Lung (tissue), 12 donors: ENCODE measurements around the gene HGS. TPM values are rescaled to one million over a fixed set of nuclear protein-coding genes. Genes with fewer than 3 reads are reported as not detected.

Experiments used
- ATAC-seq: fragments of 200-7000 bp; cut with Tn5 transposase; one replicate; pipeline ENCODE4 v1.9.1; 2020; ENCODE audit warnings: moderate number of reproducible peaks; ENCODE audit not compliant: insufficient read depth, low FRiP score
- DNase-seq, 3 donors: peaks; one replicate each; pipeline ENCODE4 v3.0.0-alpha.2; 2013 to 2017
- H3K27ac ChIP-seq, 2 donors: one replicate each; pipeline ENCODE4 v1.5.1; 2013; ENCODE audit warnings: mild to moderate bottlenecking in 2 of 2, moderate library complexity in 2 of 2, control low read depth in 1 of 2, inconsistent platforms in 1 of 2, low read depth in 1 of 2, low read length in 1 of 2
- H3K27me3 ChIP-seq, 3 donors: one replicate each; pipeline ENCODE4 v1.5.1; 2013; ENCODE audit warnings: low read length in 2 of 3; ENCODE audit not compliant: control insufficient read depth in 3 of 3, insufficient read depth in 3 of 3
- H3K36me3 ChIP-seq, 4 donors: one replicate each; pipeline ENCODE4 v1.5.1; 2013; ENCODE audit warnings: low read length in 4 of 4, mild to moderate bottlenecking in 1 of 4, moderate library complexity in 1 of 4; ENCODE audit not compliant: control insufficient read depth in 4 of 4, insufficient read depth in 4 of 4
- H3K4me1 ChIP-seq, 5 donors: one replicate each; pipeline ENCODE4 v1.5.1; 2013; ENCODE audit warnings: low read length in 5 of 5, mild to moderate bottlenecking in 2 of 5, moderate library complexity in 1 of 5; ENCODE audit not compliant: control insufficient read depth in 5 of 5, insufficient read depth in 5 of 5
- H3K4me3 ChIP-seq: one replicate; pipeline ENCODE4 v1.5.1; 2013; ENCODE audit warnings: mild to moderate bottlenecking, control low read depth, moderate library complexity
- H3K9ac ChIP-seq, 2 donors: one replicate each; pipeline ENCODE4 v1.5.1; 2013; ENCODE audit warnings: low read length in 2 of 2, control low read depth in 1 of 2; ENCODE audit not compliant: insufficient read depth in 1 of 2
- H3K9me3 ChIP-seq, 4 donors: one replicate each; pipeline ENCODE4 v1.5.1; 2013; ENCODE audit warnings: low read length in 3 of 4, mild to moderate bottlenecking in 1 of 4, moderate library complexity in 1 of 4; ENCODE audit not compliant: control insufficient read depth in 4 of 4, insufficient read depth in 3 of 4
- CTCF ChIP-seq: IDR thresholded peaks from 2 replicates; pipeline ENCODE4 v1.5.1; 2012; ENCODE audit warnings: mild to moderate bottlenecking; ENCODE audit errors: control extremely low read depth, extremely low read depth
- WGBS, 2 donors: extraction: QIAGEN DNeasy Blood & Tissue Kit; methylation state at CpG; one replicate each; pipeline ENCODE4 v1.1.7; 2013; 5-methylcytosine and 5-hydroxymethylcytosine counted together
- polyA plus RNA-seq, 2 donors: library from polyadenylated mRNA; stranded (reverse); fragments of 200-250 nt; gene quantifications; one replicate each; pipeline ENCODE4 v1.2.1, GENCODE V29; 2013
- total RNA-seq, 2 donors: library from RNA; depleted of rRNA in 1 of 2; stranded (reverse); fragments of >200 nt in 1 of 2; gene quantifications; one replicate each; pipeline ENCODE4 v1.2.1, GENCODE V29; 2014 to 2021
- donor health status: control.
- donor health status: control.
- donor health status: Bipolar disorder and iron deficiency.
- donor health status: healthy.
- donor health status: DM: yes; HTN: yes; CAD: no.

The HGS gene
- total and polyA plus RNA-seq, 4 donors = 51.5 to 128 (median 108) TPM

- DNase-seq (no peak), ATAC-seq (no peak)
- Histone ChIP-seq H3K27ac (no peak overlapping the region), H3K4me1 (peaks cover 0 to 29% (median 10%) of the 10 kb centered on the region in 5 donors), H3K9me3 (no peaks in the 10 kb centered on the region), H3K9ac (no peak overlapping the region), H3K36me3 (peaks cover 6 to 43% (median 17%) of the 10 kb centered on the region in 4 donors), H3K27me3 (no peaks in the 10 kb centered on the region), H3K4me3 (no peak overlapping the region)
- 73 to 83% methylated on average over 22 to 23 of the region's 23 CpGs for WGBS, 2 donors
- no peak for TF ChIP-seq CTCF
These were observed 17.7 kb downstream of the HGS start for GRCh38 chr17:81701288-81702071.

GRCh38 chr17:81702934-81703746 is 19.3 kb downstream of the HGS start, which contains the start of gene MRPL12:
TSS of gene MRPL12 (plus strand) at chr17:81703367. CDS start at chr17:81703502, 135 bp downstream.
- Histone ChIP-seq H3K4me3 (peak within 1 kb of the TSS; percentile 67), H3K27me3 (no peaks in the 10 kb centered on the region), H3K9me3 (no peaks in the 10 kb centered on the region), H3K4me1 (peaks cover 0 to 29% (median 10%) of the 10 kb centered on the region in 5 donors), H3K9ac (peak within 1 kb of the TSS; percentile 76 to 87), H3K36me3 (peaks cover 0 to 43% (median 10%) of the 10 kb centered on the region in 4 donors), H3K27ac (peak within 1 kb of the TSS; percentile 92 to 96)
- TF ChIP-seq CTCF = peak; percentile 16
- ATAC-seq = peak; percentile 92
- 1% methylated on average over 89 to 102 of the region's 102 CpGs for WGBS, 2 donors
- DNase-seq = peak; percentile 93 to 98 (median 94)

- DNase-seq (no peak), ATAC-seq (no peak)
- WGBS, 2 donors = 28 to 42% methylated on average over 22 to 27 of the region's 27 CpGs
- Histone ChIP-seq H3K9me3 (no peaks in the 10 kb centered on the region), H3K27ac (peak overlapping the region; percentile 92 to 96), H3K27me3 (no peaks in the 10 kb centered on the region), H3K36me3 (peaks cover 0 to 39% (median 8%) of the 10 kb centered on the region in 4 donors), H3K4me3 (peak overlapping the region; percentile 67), H3K9ac (peak overlapping the region; percentile 42 to 63), H3K4me1 (peaks cover 0 to 29% (median 10%) of the 10 kb centered on the region in 5 donors)
- TF ChIP-seq CTCF = no peak
These were observed 20.2 kb downstream of the HGS start for GRCh38 chr17:81703747-81704654.
